SK-N-SH (cell line): ENCODE data around the gene MATK. TPM values are rescaled to one million over a fixed set of nuclear protein-coding genes. Genes with fewer than 3 reads are reported as not detected.

Experiments used
- CTCF ChIA-PET: fragments of 300-600, 350-600 bp; formaldehyde crosslinking; extraction: SDS; loops from one replicate; lab custom pipeline; 2021; lab: Yijun Ruan, JAX
- POLR2A ChIA-PET: fragments of 350-600 bp; sonication (Branson Sonifier 250); formaldehyde crosslinking; extraction: SDS; loops from one replicate; lab custom pipeline; 2020; ENCODE audit warnings: antibody characterized with exemption, inconsistent platforms; lab: Yijun Ruan, JAX
- DNase-seq: peaks from one replicate; pipeline ENCODE4 v3.0.0; 2012
- H2AFZ ChIP-seq: fragments of 200-600 bp; sonication (generic); 2 replicates; pipeline ENCODE4 v1.8.1; 2016; ENCODE audit warnings: antibody characterized with exemption, mild to moderate bottlenecking, low read depth
- H3F3A ChIP-seq: fragments of 200-600 bp; sonication (generic); replicated peaks from 2 replicates; pipeline ENCODE3; 2016; ENCODE audit warnings: antibody characterized with exemption, mild to moderate bottlenecking; ENCODE audit not compliant: insufficient read depth
- H3K27ac ChIP-seq, 2 experiments: fragments of 200-500 bp in 1 of 2; fragments of 200-600 bp in 1 of 2; sonication (Bioruptor generic) in 1 of 2; sonication (generic), shearing (Covaris generic) in 1 of 2; 2 replicates each; pipeline versions ENCODE4 v1.5.1 to v1.6.1; 2014 to 2016; ENCODE audit warnings: low read depth in 2 of 2, inconsistent platforms in 1 of 2, low read length in 1 of 2, mild to moderate bottlenecking in 1 of 2, mixed read lengths in 1 of 2
- H3K27me3 ChIP-seq: fragments of 200-600 bp; sonication (generic), shearing (Covaris generic); 2 replicates; pipeline ENCODE4 v1.6.1; 2016; ENCODE audit warnings: mixed run types; ENCODE audit not compliant: insufficient read depth
- H3K36me3 ChIP-seq, 2 experiments: fragments of 200-500 bp in 1 of 2; fragments of 200-600 bp in 1 of 2; sonication (Bioruptor generic) in 1 of 2; sonication (generic) in 1 of 2; replicated peaks in 1 of 2; 2 replicates each; pipeline versions ENCODE3 to v1.5.1; 2014 to 2016; ENCODE audit warnings: low read length in 1 of 2, mild to moderate bottlenecking in 1 of 2; ENCODE audit not compliant: insufficient read depth in 2 of 2, control insufficient read depth in 1 of 2
- H3K4me1 ChIP-seq, 2 experiments: fragments of 200-500 bp in 1 of 2; fragments of 200-600 bp in 1 of 2; sonication (Bioruptor generic) in 1 of 2; sonication (generic), shearing (Covaris generic) in 1 of 2; 2 replicates each; pipeline versions ENCODE4 v1.5.1 to v1.6.1; 2014 to 2016; ENCODE audit warnings: low read depth in 1 of 2, low read length in 1 of 2, mixed run types in 1 of 2; ENCODE audit not compliant: insufficient read depth in 2 of 2, control insufficient read depth in 1 of 2
- H3K4me2 ChIP-seq: fragments of 200-600 bp; sonication (generic), shearing (Covaris generic); 2 replicates; pipeline ENCODE4 v1.6.1; 2017; ENCODE audit warnings: mixed run types
- H3K4me3 ChIP-seq, 2 experiments: fragments of 200-500 bp in 1 of 2; fragments of 200-600 bp in 1 of 2; sonication (Bioruptor generic) in 1 of 2; sonication (generic), shearing (Covaris generic) in 1 of 2; 2 replicates each; pipeline versions ENCODE4 v1.5.1 to v1.8.1; 2014 to 2016; ENCODE audit warnings: low read depth in 2 of 2, inconsistent platforms in 1 of 2, low read length in 1 of 2, mild to moderate bottlenecking in 1 of 2, mixed read lengths in 1 of 2, moderate library complexity in 1 of 2
- H3K79me2 ChIP-seq: fragments of 200-600 bp; sonication (generic); 2 replicates; pipeline ENCODE4 v1.8.1; 2017; ENCODE audit warnings: mild to moderate bottlenecking; ENCODE audit not compliant: insufficient read depth
- H3K9ac ChIP-seq: fragments of 200-600 bp; sonication (generic); 2 replicates; pipeline ENCODE4 v1.6.1; 2017; ENCODE audit warnings: mixed run types
- H3K9me2 ChIP-seq: fragments of 200-600 bp; sonication (generic); 2 replicates; pipeline ENCODE4 v1.6.1; 2017; ENCODE audit warnings: mixed run types
- H3K9me3 ChIP-seq: fragments of 200-600 bp; sonication (generic); 2 replicates; pipeline ENCODE4 v1.6.1; 2017; ENCODE audit warnings: mixed run types, mild to moderate bottlenecking, moderate library complexity
- H4K20me1 ChIP-seq: fragments of 200-600 bp; sonication (generic); 2 replicates; pipeline ENCODE4 v1.6.1; 2017; ENCODE audit warnings: mild to moderate bottlenecking, mixed run types; ENCODE audit not compliant: insufficient read depth
- CTCF ChIP-seq: fragments of 200-600 bp; sonication (generic); IDR thresholded peaks from 2 replicates; pipeline ENCODE4 v1.6.1; 2017; ENCODE audit warnings: antibody characterized with exemption, mild to moderate bottlenecking, moderate library complexity
- ELF1 ChIP-seq: IDR thresholded peaks from 2 replicates; pipeline ENCODE4 v1.4.0; 2012
- EP300 ChIP-seq, 2 experiments: IDR thresholded peaks; 2 replicates each; pipeline versions ENCODE4 v1.4.0 to v1.6.1; 2012; ENCODE audit warnings: borderline replicate concordance in 1 of 2, low read depth in 1 of 2, low read length in 1 of 2
- EZH2phosphoT487 ChIP-seq: fragments of 200-600 bp; sonication (generic); IDR thresholded peaks from 2 replicates; pipeline ENCODE4 v1.6.1; 2017; ENCODE audit warnings: low read depth, mixed run types, mild to moderate bottlenecking, antibody characterized with exemption, moderate library complexity, borderline replicate concordance
- FOSL2 ChIP-seq: IDR thresholded peaks from 2 replicates; pipeline ENCODE4 v1.4.0; 2012; ENCODE audit warnings: low read depth, mild to moderate bottlenecking, moderate library complexity, borderline replicate concordance
- FOXJ3 ChIP-seq: sonication (generic); formaldehyde crosslinking; IDR thresholded peaks from 2 replicates; pipeline ENCODE4 v1.5.1; 2020; ENCODE audit warnings: mild to moderate bottlenecking, missing genetic modification reagents
- FOXM1 ChIP-seq: IDR thresholded peaks from 2 replicates; pipeline ENCODE4 v1.4.0; 2012; ENCODE audit warnings: low read depth, mild to moderate bottlenecking
- GABPA ChIP-seq: IDR thresholded peaks from 2 replicates; pipeline ENCODE4 v1.4.0; 2012; ENCODE audit warnings: low read depth, mild to moderate bottlenecking
- GATA2 ChIP-seq: sonication (generic); formaldehyde crosslinking; IDR thresholded peaks from 2 replicates; pipeline ENCODE4 v1.5.0; 2020; ENCODE audit warnings: mild to moderate bottlenecking, missing genetic modification reagents
- MAX ChIP-seq: IDR thresholded peaks from 2 replicates; pipeline ENCODE4 v1.4.0; 2012; ENCODE audit warnings: low read depth
- MEF2A ChIP-seq: IDR thresholded peaks from 2 replicates; pipeline ENCODE4 v1.4.0; 2012; ENCODE audit warnings: low read depth, borderline replicate concordance
- MXI1 ChIP-seq: IDR thresholded peaks from 2 replicates; pipeline ENCODE4 v1.6.1; 2012; ENCODE audit warnings: mild to moderate bottlenecking, low read depth, low read length, improper control_type of control experiment
- NFIC ChIP-seq: IDR thresholded peaks from 2 replicates; pipeline ENCODE4 v1.4.0; 2012; ENCODE audit warnings: borderline replicate concordance
- POLR2AphosphoS5 ChIP-seq: IDR thresholded peaks from 2 replicates; pipeline ENCODE4 v1.6.1; 2012; ENCODE audit warnings: low read depth, low read length
- RAD21 ChIP-seq: IDR thresholded peaks from 2 replicates; pipeline ENCODE4 v1.6.1; 2012; ENCODE audit warnings: mild to moderate bottlenecking, low read length
- RCOR1 ChIP-seq: fragments of 150-350 bp; IDR thresholded peaks from 2 replicates; pipeline ENCODE4 v1.6.1; 2017; ENCODE audit warnings: antibody characterized with exemption, low read length
- RFX5 ChIP-seq: IDR thresholded peaks from 2 replicates; pipeline ENCODE4 v1.6.1; 2012; ENCODE audit warnings: mild to moderate bottlenecking, improper control_type of control experiment, low read length
- RXRA ChIP-seq: IDR thresholded peaks from 2 replicates; pipeline ENCODE4 v1.4.0; 2012; ENCODE audit warnings: low read depth, mild to moderate bottlenecking, borderline replicate concordance
- TAF1 ChIP-seq: IDR thresholded peaks from 2 replicates; pipeline ENCODE4 v1.6.1; 2012; ENCODE audit warnings: low read depth, mild to moderate bottlenecking, low read length, moderate library complexity, borderline replicate concordance
- TEAD4 ChIP-seq: IDR thresholded peaks from 2 replicates; pipeline ENCODE4 v1.4.0; 2012; ENCODE audit warnings: mild to moderate bottlenecking, borderline replicate concordance; ENCODE audit not compliant: insufficient read depth
- USF2 ChIP-seq: fragments of 150-350 bp; IDR thresholded peaks from 2 replicates; pipeline ENCODE4 v1.6.1; 2017; ENCODE audit warnings: antibody characterized with exemption, low read length, low read depth, borderline replicate concordance
- WGBS: methylation state at CpG from one replicate; pipeline ENCODE4 v1.1.6; 2017; ENCODE audit warnings: low lambda C conversion rate; 5-methylcytosine and 5-hydroxymethylcytosine counted together
- polyA plus RNA-seq, 3 experiments: library from polyadenylated mRNA; depleted of rRNA; stranded (reverse); fragments of >200 nt; gene quantifications; 2 replicates each; pipeline ENCODE4 v1.2.3, GENCODE V29; 2012

MATK gene
- polyA plus RNA-seq, 1 of the 3 experiments (the other 2 are of a cell fraction), result not detected

- Histone ChIP-seq H3K27me3 (peaks cover 5% of the 10 kb centered on the region), H3K4me3 (no peak overlapping the region), H3K9me2 (no peaks in the 10 kb centered on the region), H3F3A (no peaks in the 10 kb centered on the region), H3K79me2 (no peaks in the 10 kb centered on the region), H4K20me1 (no peaks in the 10 kb centered on the region), H3K9me3 (no peaks in the 10 kb centered on the region), H3K4me2 (no peak overlapping the region), H3K4me1 (no peaks in the 10 kb centered on the region), H3K36me3 (no peaks in the 10 kb centered on the region), H3K27ac (no peak overlapping the region), H3K9ac (no peak overlapping the region), H2AFZ (no peak overlapping the region)
- no peak for DNase-seq
- TF ChIP-seq POLR2AphosphoS5, result no peak
- TF ChIP-seq FOXM1, result no peak
- TF ChIP-seq MXI1, result no peak
- no peak for TF ChIP-seq MAX
- TF ChIP-seq NFIC, result no peak
- no peak for TF ChIP-seq EP300 (IDR thresholded peaks at IDR 0.05; ENCODE audit: borderline replicate concordance in 1 of 2, low read depth in 1 of 2, low read length in 1 of 2)
- TF ChIP-seq RAD21, result no peak
- TF ChIP-seq GABPA, result no peak
- TF ChIP-seq EZH2phosphoT487, result no peak
- no peak for TF ChIP-seq USF2
- CTCF ChIA-PET, result interaction anchor here (3.6 kb wide), 1 partner anchor 10 kb away, joined by 22 read pairs; no protein-coding TSS in a partner anchor
- POLR2A ChIA-PET, result no interaction called here
- 76% methylated on average over 3 of the region's 6 CpGs for WGBS
These were observed 45.8 kb upstream of the MATK start for GRCh38 chr19:3832001-3832400.

- Histone ChIP-seq H3K9ac (no peak overlapping the region), H4K20me1 (no peaks in the 10 kb centered on the region), H3F3A (no peaks in the 10 kb centered on the region), H3K79me2 (no peaks in the 10 kb centered on the region), H3K36me3 (no peaks in the 10 kb centered on the region), H3K4me1 (no peaks in the 10 kb centered on the region; a peak in 1 of 4 replicates), H3K4me2 (no peak overlapping the region), H3K9me3 (no peaks in the 10 kb centered on the region), H3K27me3 (peaks cover 9% of the 10 kb centered on the region), H3K9me2 (no peaks in the 10 kb centered on the region), H3K4me3 (no peak overlapping the region), H3K27ac (no peak overlapping the region), H2AFZ (no peak overlapping the region)
- DNase-seq, result peak; percentile 23
- POLR2A ChIA-PET, result no interaction called here
- WGBS, result 71% methylated on average over 16 of the region's 19 CpGs
- TF ChIP-seq RXRA (no peak), CTCF (no peak), GABPA (no peak), EP300 (IDR thresholded peaks at IDR 0.05; ENCODE audit: borderline replicate concordance in 1 of 2, low read depth in 1 of 2, low read length in 1 of 2) (no peak), TEAD4 (no peak), FOSL2 (no peak), TAF1 (no peak), GATA2 (CRISPR knock-in tag) (no peak), FOXJ3 (no peak), FOXM1 (no peak), MEF2A (no peak), MAX (no peak), RCOR1 (no peak), ELF1 (no peak), NFIC (no peak), RFX5 (no peak), POLR2AphosphoS5 (no peak)
- TF ChIP-seq, all 33 proteins: peak for 0
- CTCF ChIA-PET, result interaction anchor here (3.6 kb wide), 1 partner anchor 10 kb away, joined by 22 read pairs; no protein-coding TSS in a partner anchor
These were observed 45.4 kb upstream of the MATK start for GRCh38 chr19:3831601-3832000.
